ENCODE measurements around the gene HSD17B7.
"Not testable (repeated sequence)": the region's sequence is repeated elsewhere in the genome, so short reads cannot be mapped to it uniquely, and the experiment has no call there.

Gene HSD17B7

GRCh38 chr1:162790303-162790984 lies at the start of gene HSD17B7:
Gene HSD17B7, plus strand, starts transcription at chr1:162790702. Its CDS starts 99 bp downstream, at chr1:162790801.
- peak; percentile 98 for ATAC-seq
- 0 out of 2 replicates have a peak, but pooled peaks have one; percentile 61 for TF ChIP-seq ZC3H10 (CRISPR knock-in tag; IDR thresholded peaks at IDR 0.05)

GRCh38 chr1:162740755-162741154 lies 49.7 kb upstream of the HSD17B7 start:
- ATAC-seq = no peak
- TF ChIP-seq RARB (CRISPR knock-in tag; IDR thresholded peaks at IDR 0.05) (no peak), OSR1 (CRISPR knock-in tag; IDR thresholded peaks at IDR 0.05) (no peak), CSDC2 (CRISPR knock-in tag; IDR thresholded peaks at IDR 0.05) (no peak), TOX (CRISPR knock-in tag; IDR thresholded peaks at IDR 0.05; ENCODE audit: borderline replicate concordance) (no peak), BACH2 (CRISPR knock-in tag; IDR thresholded peaks at IDR 0.05; ENCODE audit: borderline replicate concordance) (no peak), CREB5 (CRISPR knock-in tag; IDR thresholded peaks at IDR 0.05; ENCODE audit: low read depth) (no peak), SNAI2 (CRISPR knock-in tag; IDR thresholded peaks at IDR 0.05) (no peak)

GRCh38 chr1:162741574-162741973 lies 48.9 kb upstream of the HSD17B7 start:
- no peak for TF ChIP-seq CREB5 (CRISPR knock-in tag; IDR thresholded peaks at IDR 0.05; ENCODE audit: low read depth)
- no peak for TF ChIP-seq ZNF8 (CRISPR knock-in tag; IDR thresholded peaks at IDR 0.05)
- no peak for TF ChIP-seq ZC3H10 (CRISPR knock-in tag; IDR thresholded peaks at IDR 0.05)
- TF ChIP-seq POU6F1 (CRISPR knock-in tag; IDR thresholded peaks at IDR 0.05; ENCODE audit: borderline replicate concordance, low read depth) = no peak
- no peak for TF ChIP-seq RARB (CRISPR knock-in tag; IDR thresholded peaks at IDR 0.05)
- no peak for TF ChIP-seq CSDC2 (CRISPR knock-in tag; IDR thresholded peaks at IDR 0.05)
- no peak for TF ChIP-seq ZFP3 (CRISPR knock-in tag; IDR thresholded peaks at IDR 0.05)
- TF ChIP-seq TSHZ2 (CRISPR knock-in tag; IDR thresholded peaks at IDR 0.05) = no peak
- no peak for TF ChIP-seq ZNF70 (CRISPR knock-in tag; IDR thresholded peaks at IDR 0.05)
- no peak for TF ChIP-seq ISL1 (CRISPR knock-in tag; IDR thresholded peaks at IDR 0.05)
- TF ChIP-seq GLIS3 (CRISPR knock-in tag; IDR thresholded peaks at IDR 0.05) = no peak
- no peak for TF ChIP-seq BACH2 (CRISPR knock-in tag; IDR thresholded peaks at IDR 0.05; ENCODE audit: borderline replicate concordance)
- TF ChIP-seq PPARA (CRISPR knock-in tag; IDR thresholded peaks at IDR 0.05; ENCODE audit: borderline replicate concordance) = no peak
- TF ChIP-seq SNAI2 (CRISPR knock-in tag; IDR thresholded peaks at IDR 0.05) = no peak
- TF ChIP-seq PATZ1 (CRISPR knock-in tag; IDR thresholded peaks at IDR 0.05; ENCODE audit: borderline replicate concordance) = no peak
- no peak for ATAC-seq

GRCh38 chr1:162746264-162746942 lies 44.1 kb upstream of the HSD17B7 start:
- not testable (repeated sequence) for ATAC-seq

Data from SK-N-SH treated with all-trans-retinoic acid at 6 μM for 48 hours (cell line).